Measurements from ENCODE around the gene DCDC2C.

Gene DCDC2C

DNA sequence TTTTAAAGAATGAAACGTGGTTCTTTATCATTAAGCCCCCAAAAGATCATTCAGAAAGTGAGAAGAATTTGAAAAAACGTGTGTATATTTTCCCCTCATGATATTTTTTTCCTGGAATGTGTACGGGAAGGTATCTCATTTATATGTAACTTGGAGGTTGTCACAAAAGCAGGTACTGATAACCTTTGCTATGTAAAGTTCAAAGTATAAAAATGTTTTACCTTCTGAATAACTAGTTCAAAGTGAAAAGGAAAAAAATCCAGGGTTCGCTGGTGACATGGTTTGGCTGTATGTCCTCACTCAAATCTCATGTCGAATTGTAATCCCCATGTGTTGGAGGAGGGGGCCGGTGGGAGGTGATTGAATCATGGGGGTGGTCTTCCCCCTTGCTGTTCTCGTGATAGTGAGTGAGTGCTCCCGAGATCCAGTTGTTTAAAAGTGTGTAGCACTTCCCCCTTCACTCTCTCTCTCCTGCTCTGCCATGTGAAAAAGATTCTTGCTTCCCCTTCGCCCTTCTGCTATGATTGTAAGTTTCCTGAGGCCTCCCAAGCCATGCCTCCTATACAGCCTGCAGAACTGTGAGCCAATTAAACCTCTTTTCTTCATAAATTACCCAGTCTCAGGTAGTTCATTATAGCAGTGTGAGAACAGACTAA is 144.2 kb downstream of the DCDC2C start:
- no peaks in the 10 kb centered on the region for H3K9me3 ChIP-seq (ENCODE audit: insufficient read depth, low read length, severe bottlenecking)
- no peaks in the 10 kb centered on the region for H3K79me2 ChIP-seq (ENCODE audit: insufficient read depth, low read length)
- H3K27ac ChIP-seq (ENCODE audit: low read length): no peak overlapping the region
- no peaks in the 10 kb centered on the region for H3K36me3 ChIP-seq (ENCODE audit: insufficient read depth, low read length)
- no peak for DNase-seq
- TF ChIP-seq EZH2 (IDR thresholded peaks at IDR 0.05; ENCODE audit: borderline replicate concordance, low read depth, low read length, severe bottlenecking) (no peak), CTCF (IDR thresholded peaks at IDR 0.05; ENCODE audit: borderline replicate concordance, extremely low read depth, low read length, poor library complexity, severe bottlenecking) (no peak)
- no peak for ATAC-seq (ENCODE audit: insufficient read depth, low read depth)
- no peak overlapping the region for H3K4me3 ChIP-seq (ENCODE audit: low read depth in 1 of 2, low read length in 2 of 2)
- no peaks in the 10 kb centered on the region for H3K4me1 ChIP-seq (ENCODE audit: insufficient read depth, low read length)
- no peak overlapping the region for H2AFZ ChIP-seq (ENCODE audit: low read depth, low read length)
- no peak overlapping the region for H3K9ac ChIP-seq (ENCODE audit: low read depth, low read length)
- no peaks in the 10 kb centered on the region for H3K27me3 ChIP-seq (ENCODE audit: insufficient read depth, low read length, poor library complexity)
- no peaks in the 10 kb centered on the region for H4K20me1 ChIP-seq (ENCODE audit: insufficient read depth, low read length)
- no peak overlapping the region for H3K4me2 ChIP-seq (ENCODE audit: insufficient read depth, low read length)

- Histone ChIP-seq H4K20me1 (ENCODE audit: insufficient read depth, low read length) (no peaks in the 10 kb centered on the region), H2AFZ (ENCODE audit: low read depth, low read length) (no peak overlapping the region), H3K27ac (ENCODE audit: low read length) (no peak overlapping the region), H3K36me3 (ENCODE audit: insufficient read depth, low read length) (no peaks in the 10 kb centered on the region), H3K79me2 (ENCODE audit: insufficient read depth, low read length) (no peaks in the 10 kb centered on the region), H3K4me2 (ENCODE audit: insufficient read depth, low read length) (no peak overlapping the region), H3K4me1 (ENCODE audit: insufficient read depth, low read length) (no peaks in the 10 kb centered on the region), H3K4me3 (ENCODE audit: low read depth in 1 of 2, low read length in 2 of 2) (no peak overlapping the region), H3K9ac (ENCODE audit: low read depth, low read length) (no peak overlapping the region), H3K9me3 (ENCODE audit: insufficient read depth, low read length, severe bottlenecking) (peaks cover 8% of the 10 kb centered on the region), H3K27me3 (ENCODE audit: insufficient read depth, low read length, poor library complexity) (no peaks in the 10 kb centered on the region)
- ATAC-seq (ENCODE audit: insufficient read depth, low read depth): no peak
- DNase-seq: no peak
- TF ChIP-seq EZH2 (IDR thresholded peaks at IDR 0.05; ENCODE audit: borderline replicate concordance, low read depth, low read length, severe bottlenecking) (no peak), CTCF (IDR thresholded peaks at IDR 0.05; ENCODE audit: borderline replicate concordance, extremely low read depth, low read length, poor library complexity, severe bottlenecking) (no peak)
Observed at GRCh38 chr2:3848776-3849175, 145.4 kb downstream of the DCDC2C start.

GRCh38 chr2:3849213-3849612 is 145.8 kb downstream of the DCDC2C start:
- no peaks in the 10 kb centered on the region for H3K4me1 ChIP-seq (ENCODE audit: insufficient read depth, low read length)
- H3K4me2 ChIP-seq (ENCODE audit: insufficient read depth, low read length): no peak overlapping the region

More at GRCh38 chr2:3849213-3849612, 145.8 kb downstream of the DCDC2C start:
- H3K9me3 ChIP-seq (ENCODE audit: insufficient read depth, low read length, severe bottlenecking): peaks cover 8% of the 10 kb centered on the region
- no peaks in the 10 kb centered on the region for H3K79me2 ChIP-seq (ENCODE audit: insufficient read depth, low read length)
- no peak overlapping the region for H3K4me3 ChIP-seq (ENCODE audit: low read depth in 1 of 2, low read length in 2 of 2)
- H3K36me3 ChIP-seq (ENCODE audit: insufficient read depth, low read length): no peaks in the 10 kb centered on the region
- no peak for DNase-seq
- no peak for ATAC-seq (ENCODE audit: insufficient read depth, low read depth)
- no peak for TF ChIP-seq EZH2 (IDR thresholded peaks at IDR 0.05; ENCODE audit: borderline replicate concordance, low read depth, low read length, severe bottlenecking)
- TF ChIP-seq CTCF (IDR thresholded peaks at IDR 0.05; ENCODE audit: borderline replicate concordance, extremely low read depth, low read length, poor library complexity, severe bottlenecking): no peak
- no peak overlapping the region for H3K9ac ChIP-seq (ENCODE audit: low read depth, low read length)
- no peak overlapping the region for H3K27ac ChIP-seq (ENCODE audit: low read length)
- H2AFZ ChIP-seq (ENCODE audit: low read depth, low read length): no peak overlapping the region
- H3K27me3 ChIP-seq (ENCODE audit: insufficient read depth, low read length, poor library complexity): no peaks in the 10 kb centered on the region
- H4K20me1 ChIP-seq (ENCODE audit: insufficient read depth, low read length): no peaks in the 10 kb centered on the region
